ENCODE results near the gene AVPR1B.

DNA sequence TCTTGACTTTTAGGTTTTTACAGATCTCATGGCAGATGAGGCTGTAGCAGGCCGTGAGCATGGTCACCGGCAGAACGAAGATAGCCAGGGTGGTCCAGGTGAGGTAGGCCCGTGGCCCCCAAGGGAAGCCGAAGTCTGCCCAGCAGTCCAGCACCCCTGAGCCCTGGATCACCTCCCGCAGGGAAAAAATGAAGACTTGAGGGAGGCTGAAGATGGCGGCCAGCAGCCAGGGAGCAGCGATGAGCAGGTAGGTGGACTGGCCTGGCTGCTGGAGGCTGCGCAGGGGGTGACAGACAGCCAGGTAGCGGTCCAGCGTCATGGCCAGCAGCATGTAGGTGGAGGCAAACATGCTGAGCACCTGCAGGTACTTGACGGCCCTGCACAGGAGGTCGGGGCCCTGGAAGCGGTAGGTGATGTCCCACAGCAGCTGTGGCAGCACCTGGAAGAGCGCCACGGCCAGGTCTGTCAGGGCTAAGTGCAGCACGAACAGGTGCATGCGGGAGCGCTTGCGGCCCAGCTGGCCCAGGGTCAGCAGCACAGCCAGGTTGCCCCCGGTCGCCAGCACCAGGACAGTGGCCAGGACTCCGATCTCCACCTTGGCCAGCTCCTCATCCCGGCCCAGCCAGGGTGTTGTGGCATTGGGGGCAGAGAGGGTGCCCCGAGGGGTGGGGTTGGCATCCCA, 856 bp downstream of the AVPR1B start:
- TF ChIP-seq, protein P1, sequence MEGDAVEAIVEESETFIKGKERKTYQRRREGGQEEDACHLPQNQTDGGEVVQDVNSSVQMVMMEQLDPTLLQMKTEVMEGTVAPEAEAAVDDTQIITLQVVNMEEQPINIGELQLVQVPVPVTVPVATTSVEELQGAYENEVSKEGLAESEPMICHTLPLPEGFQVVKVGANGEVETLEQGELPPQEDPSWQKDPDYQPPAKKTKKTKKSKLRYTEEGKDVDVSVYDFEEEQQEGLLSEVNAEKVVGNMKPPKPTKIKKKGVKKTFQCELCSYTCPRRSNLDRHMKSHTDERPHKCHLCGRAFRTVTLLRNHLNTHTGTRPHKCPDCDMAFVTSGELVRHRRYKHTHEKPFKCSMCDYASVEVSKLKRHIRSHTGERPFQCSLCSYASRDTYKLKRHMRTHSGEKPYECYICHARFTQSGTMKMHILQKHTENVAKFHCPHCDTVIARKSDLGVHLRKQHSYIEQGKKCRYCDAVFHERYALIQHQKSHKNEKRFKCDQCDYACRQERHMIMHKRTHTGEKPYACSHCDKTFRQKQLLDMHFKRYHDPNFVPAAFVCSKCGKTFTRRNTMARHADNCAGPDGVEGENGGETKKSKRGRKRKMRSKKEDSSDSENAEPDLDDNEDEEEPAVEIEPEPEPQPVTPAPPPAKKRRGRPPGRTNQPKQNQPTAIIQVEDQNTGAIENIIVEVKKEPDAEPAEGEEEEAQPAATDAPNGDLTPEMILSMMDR (conservative IDR thresholded peaks at IDR 0.05; ENCODE audit: low read depth, low read length): no peak
- TF ChIP-seq EZH2phosphoT487 (IDR thresholded peaks at IDR 0.05; ENCODE audit: borderline replicate concordance, low read length) (no peak), EZH2 (IDR thresholded peaks at IDR 0.05; ENCODE audit: low read length, unreplicated experiment) (no peak)

Measured in PC-3 (cell line).